Breast epithelium (tissue), 4 donors: ENCODE measurements around the gene CTU1. TPM values are rescaled to one million over a fixed set of nuclear protein-coding genes. Genes with fewer than 3 reads are reported as not detected.

Experiments used
- DNase-seq, 2 donors: peaks; one replicate each; pipeline ENCODE4 v3.0.0-alpha.2; 2019; ENCODE audit warnings: low spot score in 2 of 2
- H3K27ac ChIP-seq, 2 donors: fragments of 200-600 bp; sonication (generic) in 1 of 2; one replicate each; pipeline ENCODE4 v1.5.1; 2016 to 2019; ENCODE audit warnings: mild to moderate bottlenecking in 1 of 2
- H3K27me3 ChIP-seq, 2 donors: fragments of 200-600 bp; sonication (generic) in 1 of 2; one replicate each; pipeline versions ENCODE4 v1.5.1 to v1.6.0; 2017 to 2019; ENCODE audit warnings: control low read depth in 1 of 2, mild to moderate bottlenecking in 1 of 2
- H3K36me3 ChIP-seq: fragments of 200-600 bp; one replicate; pipeline ENCODE4 v1.5.1; 2019
- H3K4me1 ChIP-seq, 2 donors: fragments of 200-600 bp; sonication (generic); one replicate each; pipeline ENCODE4 v1.5.1; 2016 to 2019; ENCODE audit warnings: control low read depth in 1 of 2
- H3K4me3 ChIP-seq, 3 donors: fragments of 200-600 bp; sonication (generic); 1 replicate in 2 of 3; 2 replicates in 1 of 3; pipeline ENCODE4 v1.5.1; 2016 to 2019; ENCODE audit warnings: mild to moderate bottlenecking in 3 of 3, moderate library complexity in 2 of 3
- H3K9me3 ChIP-seq, 2 donors: fragments of 200-600 bp; sonication (generic) in 1 of 2; one replicate each; pipeline ENCODE4 v1.5.1; 2016 to 2019; ENCODE audit warnings: control low read depth in 1 of 2
- POLR2A ChIP-seq: fragments of 450-650 bp; IDR thresholded peaks from one replicate; pipeline ENCODE4 v1.6.1; 2016; ENCODE audit warnings: antibody characterized with exemption, mild to moderate bottlenecking, moderate library complexity
- POLR2AphosphoS5 ChIP-seq, 3 donors: sonication (generic); formaldehyde crosslinking; IDR thresholded peaks; one replicate each; pipeline ENCODE4 v1.6.1; 2017; ENCODE audit warnings: antibody characterized with exemption in 3 of 3
- intact Hi-C: fragments of 100-400 bp; cut with DNase I; formaldehyde crosslinking; loops from one replicate; pipeline ENCODE4 v1.15.1; 2023; ENCODE audit warnings: low total_unique reads
- total RNA-seq, 3 donors: library from RNA; depleted of rRNA; stranded (reverse); fragments of >200 nt; gene quantifications; one replicate each; pipeline ENCODE4 v1.1.0, GENCODE V29; 2016
- TF ChIP-seq, protein P1 (sequence below), 3 donors: fragments of 450-650 bp; IDR thresholded peaks; one replicate each; pipeline ENCODE4 v1.5.1; 2016 to 2017; ENCODE audit warnings: antibody characterized with exemption in 3 of 3, mild to moderate bottlenecking in 3 of 3, moderate library complexity in 3 of 3

The CTU1 gene
- total RNA-seq, 3 donors from 2014 or later, result 5.6 to 10.1 (median 9.2) TPM

DNA sequence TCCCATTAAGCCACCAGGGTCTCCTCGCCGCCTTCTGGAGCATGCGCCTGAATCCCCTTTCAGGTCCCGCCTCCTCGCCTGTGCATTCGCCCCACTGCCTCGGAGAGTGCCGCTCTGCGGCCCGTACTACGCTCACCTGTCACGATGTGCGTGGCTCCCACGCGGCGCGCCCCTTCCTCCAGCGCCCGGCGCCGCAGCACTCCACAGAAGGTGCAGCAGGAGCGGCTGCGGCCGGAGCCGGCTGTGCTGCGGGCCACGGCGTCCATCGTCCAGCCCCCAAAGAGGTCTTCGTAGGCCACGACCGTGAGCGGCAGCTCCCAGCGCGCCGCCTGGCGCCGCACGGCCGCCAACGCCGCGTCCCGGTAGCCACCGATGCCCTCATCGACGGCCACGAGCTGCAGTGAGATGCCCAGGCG is 4.3 kb downstream of the CTU1 start:
- Histone ChIP-seq H3K4me1 (peaks cover 0 to 5% of the 10 kb centered on the region in 2 donors), H3K4me3 (peak overlapping the region in 1 of 3 donors; percentile 47), H3K27ac (no peak overlapping the region), H3K27me3 (no peaks in the 10 kb centered on the region), H3K36me3 (no peaks in the 10 kb centered on the region), H3K9me3 (no peaks in the 10 kb centered on the region)
- intact Hi-C loops, result no loop called here
- TF ChIP-seq POLR2A (no peak), POLR2AphosphoS5 (IDR thresholded peaks at IDR 0.05) (no peak)
- TF ChIP-seq, protein P1, sequence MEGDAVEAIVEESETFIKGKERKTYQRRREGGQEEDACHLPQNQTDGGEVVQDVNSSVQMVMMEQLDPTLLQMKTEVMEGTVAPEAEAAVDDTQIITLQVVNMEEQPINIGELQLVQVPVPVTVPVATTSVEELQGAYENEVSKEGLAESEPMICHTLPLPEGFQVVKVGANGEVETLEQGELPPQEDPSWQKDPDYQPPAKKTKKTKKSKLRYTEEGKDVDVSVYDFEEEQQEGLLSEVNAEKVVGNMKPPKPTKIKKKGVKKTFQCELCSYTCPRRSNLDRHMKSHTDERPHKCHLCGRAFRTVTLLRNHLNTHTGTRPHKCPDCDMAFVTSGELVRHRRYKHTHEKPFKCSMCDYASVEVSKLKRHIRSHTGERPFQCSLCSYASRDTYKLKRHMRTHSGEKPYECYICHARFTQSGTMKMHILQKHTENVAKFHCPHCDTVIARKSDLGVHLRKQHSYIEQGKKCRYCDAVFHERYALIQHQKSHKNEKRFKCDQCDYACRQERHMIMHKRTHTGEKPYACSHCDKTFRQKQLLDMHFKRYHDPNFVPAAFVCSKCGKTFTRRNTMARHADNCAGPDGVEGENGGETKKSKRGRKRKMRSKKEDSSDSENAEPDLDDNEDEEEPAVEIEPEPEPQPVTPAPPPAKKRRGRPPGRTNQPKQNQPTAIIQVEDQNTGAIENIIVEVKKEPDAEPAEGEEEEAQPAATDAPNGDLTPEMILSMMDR (IDR thresholded peaks at IDR 0.05), result no peak
- DNase-seq, result no peak

DNA sequence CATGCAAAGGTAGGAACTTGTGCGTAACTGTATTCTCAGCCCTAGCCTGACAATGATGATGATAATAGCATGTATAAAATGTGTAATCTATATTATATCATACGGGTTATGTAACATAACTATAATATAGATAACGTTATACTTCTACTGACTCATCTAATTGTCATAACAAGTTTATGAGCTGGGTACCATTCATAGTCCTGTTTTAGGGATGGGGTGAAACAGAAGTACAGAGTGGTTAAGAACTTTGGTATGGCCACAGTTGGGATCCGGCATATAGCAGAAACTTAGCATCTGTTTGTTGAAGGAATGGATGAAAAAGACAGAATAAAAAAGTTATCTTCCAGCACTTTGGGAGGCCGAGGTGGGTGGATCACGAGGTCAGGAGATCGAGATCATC is 5.2 kb downstream of the CTU1 start:
- Histone ChIP-seq H3K4me3 (no peak overlapping the region), H3K27me3 (no peaks in the 10 kb centered on the region), H3K27ac (no peak overlapping the region), H3K36me3 (no peaks in the 10 kb centered on the region), H3K4me1 (peaks cover 0 to 5% of the 10 kb centered on the region in 2 donors), H3K9me3 (no peaks in the 10 kb centered on the region)
- TF ChIP-seq POLR2AphosphoS5 (IDR thresholded peaks at IDR 0.05) (no peak), POLR2A (no peak)
- TF ChIP-seq, protein P1 (IDR thresholded peaks at IDR 0.05), result no peak
- DNase-seq, result no peak
- intact Hi-C loops, result no loop called here

DNA sequence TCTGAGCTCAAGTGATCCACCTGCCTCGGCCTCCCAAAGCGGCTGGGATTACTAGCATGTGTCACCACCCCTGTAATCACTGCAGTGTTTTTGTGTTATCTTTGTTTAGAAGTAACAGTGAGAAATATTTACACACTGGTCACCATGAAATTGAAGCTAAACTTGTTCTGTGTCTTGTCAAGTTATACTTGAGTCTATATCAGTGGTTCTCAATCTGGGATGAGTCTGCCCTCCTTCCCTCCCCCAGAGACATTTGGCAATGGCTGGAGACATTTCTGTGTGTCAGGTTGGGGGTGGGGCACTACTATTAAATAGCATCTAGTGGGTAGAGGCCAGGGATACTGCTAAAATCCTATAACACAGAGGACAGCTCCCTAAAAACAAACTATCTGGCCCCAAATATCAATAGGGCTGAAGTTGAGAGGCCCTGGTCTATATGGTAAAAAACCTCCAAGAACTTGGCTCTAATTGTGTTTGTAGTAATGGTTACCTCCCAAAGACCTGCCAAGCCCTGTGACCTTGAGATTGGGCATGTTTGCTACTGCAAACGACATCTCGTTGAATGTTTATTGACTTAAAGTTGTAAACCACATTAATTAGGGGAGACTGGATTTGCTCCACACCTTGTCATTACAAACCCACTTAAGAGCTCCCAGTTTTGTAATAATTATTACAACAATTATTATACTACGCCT is 6.9 kb downstream of the CTU1 start:
- DNase-seq, result no peak
- no peak overlapping the region for H3K27ac ChIP-seq
- TF ChIP-seq POLR2AphosphoS5 (IDR thresholded peaks at IDR 0.05) (no peak), POLR2A (no peak)
- TF ChIP-seq, protein P1 (IDR thresholded peaks at IDR 0.05), result no peak
- H3K27me3 ChIP-seq, result no peaks in the 10 kb centered on the region
- no peaks in the 10 kb centered on the region for H3K36me3 ChIP-seq
- no peaks in the 10 kb centered on the region for H3K9me3 ChIP-seq
- intact Hi-C loops, result no loop called here
- H3K4me1 ChIP-seq, result no peaks in the 10 kb centered on the region
- no peak overlapping the region for H3K4me3 ChIP-seq

DNA sequence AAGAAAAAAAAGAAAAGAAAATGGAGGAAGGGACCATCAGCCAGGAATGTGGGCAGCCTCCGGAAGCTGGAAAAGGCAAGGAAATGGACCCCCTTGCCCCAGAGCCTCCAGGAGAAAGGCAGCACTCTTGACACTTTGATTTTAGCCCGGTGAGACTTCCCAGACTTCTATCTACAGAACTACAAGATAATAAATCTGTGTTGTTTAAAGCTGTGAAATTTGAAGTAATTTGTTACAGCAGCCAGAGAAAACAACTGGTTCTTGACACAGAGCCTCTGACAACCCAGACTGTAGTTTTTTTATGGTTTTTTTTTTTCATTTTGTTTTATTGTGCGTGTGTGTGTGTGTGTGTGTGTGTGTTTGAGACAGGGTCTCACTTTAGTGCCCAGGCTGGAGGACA is 7.6 kb downstream of the CTU1 start:
- Histone ChIP-seq H3K4me3 (no peak overlapping the region), H3K4me1 (no peaks in the 10 kb centered on the region), H3K27ac (no peak overlapping the region), H3K36me3 (no peaks in the 10 kb centered on the region), H3K27me3 (no peaks in the 10 kb centered on the region), H3K9me3 (no peaks in the 10 kb centered on the region)
- no peak for DNase-seq
- TF ChIP-seq, protein P1 (IDR thresholded peaks at IDR 0.05), result no peak
- TF ChIP-seq POLR2AphosphoS5 (IDR thresholded peaks at IDR 0.05), result no peak
- no peak for TF ChIP-seq POLR2A
- intact Hi-C loops, result no loop called here

DNA sequence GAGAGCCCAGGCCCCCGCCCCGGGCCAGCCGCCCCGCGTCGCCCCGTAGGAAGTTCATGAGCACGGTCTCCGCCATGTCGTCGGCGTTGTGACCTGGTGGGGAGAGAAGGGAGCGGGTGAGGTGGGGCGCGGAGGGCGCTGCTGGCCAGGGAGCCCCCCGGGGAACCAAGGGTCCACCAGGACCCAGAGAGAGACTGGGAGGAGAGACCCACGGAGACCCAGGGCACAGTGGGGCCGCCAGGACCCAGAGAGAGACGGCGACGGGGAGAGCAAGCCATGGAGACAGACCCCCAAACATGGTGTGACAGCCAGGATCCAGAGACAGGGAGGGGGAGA is 9.2 kb downstream of the CTU1 start:
- H3K36me3 ChIP-seq, result no peaks in the 10 kb centered on the region
- TF ChIP-seq, protein P1 (IDR thresholded peaks at IDR 0.05), result no peak
- TF ChIP-seq POLR2A (no peak), POLR2AphosphoS5 (IDR thresholded peaks at IDR 0.05) (no peak)
- no peaks in the 10 kb centered on the region for H3K4me1 ChIP-seq
- intact Hi-C loops, result no loop called here
- no peak for DNase-seq
- H3K9me3 ChIP-seq, result no peaks in the 10 kb centered on the region
- H3K27me3 ChIP-seq, result no peaks in the 10 kb centered on the region
- peak overlapping the region in 1 of 3 donors; percentile 39 for H3K4me3 ChIP-seq
- H3K27ac ChIP-seq, result no peak overlapping the region
